ENCODE data around the gene RBPJ. TPM values are rescaled to one million over a fixed set of nuclear protein-coding genes. Genes with fewer than 3 reads are reported as not detected.

The RBPJ gene
- total RNA-seq, 1 donor from 2014 or later: 83.5 TPM

GRCh38 chr4:26433556-26433955 is 112.7 kb downstream of the RBPJ start:
- Mint-ChIP-seq H3K4me3 (no peak overlapping the region), H3K4me1 (peaks cover 14% of the 10 kb centered on the region), H3K9me3 (no peaks in the 10 kb centered on the region), H3K27me3 (ENCODE audit: low read depth) (no peaks in the 10 kb centered on the region), H3K27ac (peak overlapping the region; percentile 19), H3K36me3 (peaks cover 25% of the 10 kb centered on the region)
- TF ChIP-seq, protein P1, sequence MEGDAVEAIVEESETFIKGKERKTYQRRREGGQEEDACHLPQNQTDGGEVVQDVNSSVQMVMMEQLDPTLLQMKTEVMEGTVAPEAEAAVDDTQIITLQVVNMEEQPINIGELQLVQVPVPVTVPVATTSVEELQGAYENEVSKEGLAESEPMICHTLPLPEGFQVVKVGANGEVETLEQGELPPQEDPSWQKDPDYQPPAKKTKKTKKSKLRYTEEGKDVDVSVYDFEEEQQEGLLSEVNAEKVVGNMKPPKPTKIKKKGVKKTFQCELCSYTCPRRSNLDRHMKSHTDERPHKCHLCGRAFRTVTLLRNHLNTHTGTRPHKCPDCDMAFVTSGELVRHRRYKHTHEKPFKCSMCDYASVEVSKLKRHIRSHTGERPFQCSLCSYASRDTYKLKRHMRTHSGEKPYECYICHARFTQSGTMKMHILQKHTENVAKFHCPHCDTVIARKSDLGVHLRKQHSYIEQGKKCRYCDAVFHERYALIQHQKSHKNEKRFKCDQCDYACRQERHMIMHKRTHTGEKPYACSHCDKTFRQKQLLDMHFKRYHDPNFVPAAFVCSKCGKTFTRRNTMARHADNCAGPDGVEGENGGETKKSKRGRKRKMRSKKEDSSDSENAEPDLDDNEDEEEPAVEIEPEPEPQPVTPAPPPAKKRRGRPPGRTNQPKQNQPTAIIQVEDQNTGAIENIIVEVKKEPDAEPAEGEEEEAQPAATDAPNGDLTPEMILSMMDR (IDR thresholded peaks at IDR 0.05; ENCODE audit: unreplicated experiment): no peak
- DNase-seq (ENCODE audit: low spot score in 2 of 2, unreplicated experiment in 2 of 2): no peak

DNA sequence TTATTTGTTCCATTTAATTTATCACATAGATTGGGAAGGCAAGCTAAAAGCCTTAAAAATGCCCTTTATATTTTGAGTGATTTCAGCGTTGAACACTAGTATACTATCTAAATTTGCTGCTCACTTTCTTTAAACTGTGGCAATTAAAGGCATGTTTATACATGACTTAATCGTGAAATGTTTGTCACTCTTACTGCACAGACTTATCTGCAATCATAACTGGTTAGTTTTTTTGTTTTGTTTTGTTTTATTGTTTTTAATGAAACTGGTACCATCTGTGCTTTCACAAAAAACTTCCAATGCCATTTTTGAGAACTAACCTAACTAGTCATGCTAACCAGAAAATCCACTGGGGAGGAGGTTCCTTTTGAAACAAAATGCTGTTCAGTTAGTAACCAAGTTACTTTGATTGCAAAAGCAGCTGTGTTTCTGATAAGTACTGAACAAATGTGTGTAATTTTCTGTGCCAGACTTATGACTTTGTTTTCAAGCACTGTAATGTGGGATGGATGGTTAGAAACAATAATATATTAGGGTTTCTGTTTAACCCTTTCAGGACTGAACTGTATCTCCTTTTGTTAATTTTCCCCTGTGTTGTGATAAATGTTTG is 113.3 kb downstream of the RBPJ start:
- Mint-ChIP-seq H3K4me3 (no peak overlapping the region), H3K27me3 (ENCODE audit: low read depth) (no peaks in the 10 kb centered on the region), H3K4me1 (peaks cover 14% of the 10 kb centered on the region), H3K36me3 (peaks cover 24% of the 10 kb centered on the region), H3K27ac (peak overlapping the region; percentile 19), H3K9me3 (no peaks in the 10 kb centered on the region)
- DNase-seq (ENCODE audit: low spot score in 2 of 2, unreplicated experiment in 2 of 2): no peak
- TF ChIP-seq, protein P1 (IDR thresholded peaks at IDR 0.05; ENCODE audit: unreplicated experiment): no peak

DNA sequence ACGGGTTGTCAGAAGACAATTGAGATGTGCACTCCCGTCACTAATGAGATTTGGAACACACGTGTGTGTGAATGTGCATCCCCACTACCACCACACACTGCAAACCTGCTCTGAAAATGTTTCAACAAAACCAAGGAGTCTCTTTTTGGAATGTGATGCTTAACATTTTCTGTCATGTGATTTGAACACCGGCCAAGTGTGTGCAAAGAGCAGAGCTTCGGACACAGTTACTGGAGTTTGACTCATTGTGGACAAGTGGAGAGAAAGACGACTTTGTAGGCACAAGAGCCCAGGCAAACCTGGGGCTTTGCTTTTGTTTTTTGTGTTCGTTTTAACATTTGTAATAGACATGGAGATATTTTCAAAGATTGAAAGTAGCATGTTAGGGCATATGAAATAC is 120.3 kb downstream of the RBPJ start:
- H3K4me3 Mint-ChIP-seq: no peak overlapping the region
- H3K4me1 Mint-ChIP-seq: peaks cover 7% of the 10 kb centered on the region
- no peaks in the 10 kb centered on the region for H3K27me3 Mint-ChIP-seq (ENCODE audit: low read depth)
- peaks cover 29% of the 10 kb centered on the region for H3K36me3 Mint-ChIP-seq
- DNase-seq (ENCODE audit: low spot score in 2 of 2, unreplicated experiment in 2 of 2): no peak
- TF ChIP-seq, protein P1 (IDR thresholded peaks at IDR 0.05; ENCODE audit: unreplicated experiment): no peak
- no peak overlapping the region for H3K27ac Mint-ChIP-seq
- H3K9me3 Mint-ChIP-seq: peaks cover 27% of the 10 kb centered on the region

GRCh38 chr4:26441771-26442170 is 121.0 kb downstream of the RBPJ start:
- no peak overlapping the region for H3K4me3 Mint-ChIP-seq
- DNase-seq (ENCODE audit: low spot score in 2 of 2, unreplicated experiment in 2 of 2): no peak
- TF ChIP-seq, protein P1 (IDR thresholded peaks at IDR 0.05; ENCODE audit: unreplicated experiment): no peak
- peaks cover 34% of the 10 kb centered on the region for H3K9me3 Mint-ChIP-seq
- peaks cover 25% of the 10 kb centered on the region for H3K36me3 Mint-ChIP-seq
- no peaks in the 10 kb centered on the region for H3K27me3 Mint-ChIP-seq (ENCODE audit: low read depth)
- no peak overlapping the region for H3K27ac Mint-ChIP-seq
- peaks cover 7% of the 10 kb centered on the region for H3K4me1 Mint-ChIP-seq

DNA sequence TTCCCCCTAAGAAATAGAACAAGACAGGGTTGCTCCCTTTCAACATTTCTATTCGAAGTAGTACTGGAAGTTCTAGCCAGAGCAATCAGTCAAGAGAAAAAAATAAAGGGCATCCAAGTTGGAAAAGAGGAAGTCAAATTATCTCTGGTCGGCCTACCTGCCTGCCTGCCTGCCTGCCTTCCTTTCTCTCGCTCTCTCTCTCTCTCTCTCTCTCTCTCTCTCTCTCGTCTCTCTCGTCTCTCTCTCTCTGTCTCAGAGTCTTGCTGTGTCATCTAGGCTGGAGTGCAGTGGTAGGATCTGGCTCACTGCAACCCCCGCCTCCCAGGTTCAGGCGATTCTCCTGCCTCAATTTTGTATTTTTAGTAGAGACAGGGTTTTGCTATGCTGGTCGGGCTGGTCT is 126.6 kb downstream of the RBPJ start:
- H3K27me3 Mint-ChIP-seq (ENCODE audit: low read depth): no peaks in the 10 kb centered on the region
- peaks cover 50% of the 10 kb centered on the region for H3K9me3 Mint-ChIP-seq
- DNase-seq (ENCODE audit: low spot score in 2 of 2, unreplicated experiment in 2 of 2): no peak
- TF ChIP-seq, protein P1 (IDR thresholded peaks at IDR 0.05; ENCODE audit: unreplicated experiment): no peak
- no peak overlapping the region for H3K4me3 Mint-ChIP-seq
- H3K36me3 Mint-ChIP-seq: peaks cover 13% of the 10 kb centered on the region
- H3K4me1 Mint-ChIP-seq: peaks cover 2% of the 10 kb centered on the region
- no peak overlapping the region for H3K27ac Mint-ChIP-seq

DNA sequence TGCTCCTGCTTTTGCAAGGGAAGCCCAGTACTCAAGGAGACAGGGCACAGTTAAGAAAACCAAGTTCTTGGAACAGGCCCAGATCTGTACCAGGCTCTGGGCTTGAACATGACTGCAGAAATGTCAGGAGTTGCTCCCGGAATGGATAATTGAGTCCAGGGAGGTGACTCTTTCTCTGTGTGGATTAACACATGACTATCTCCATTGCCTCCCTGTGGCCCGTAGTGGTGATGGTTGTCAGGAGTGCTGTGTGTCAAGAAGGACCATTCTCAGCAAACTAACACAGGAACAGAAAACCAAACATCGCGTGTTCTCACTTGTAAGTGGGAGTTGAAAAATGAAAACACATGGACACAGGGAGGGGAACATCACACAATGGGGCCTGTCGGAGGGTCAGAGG is 129.6 kb downstream of the RBPJ start:
- TF ChIP-seq, protein P1 (IDR thresholded peaks at IDR 0.05; ENCODE audit: unreplicated experiment): no peak
- Mint-ChIP-seq H3K36me3 (no peaks in the 10 kb centered on the region), H3K9me3 (peaks cover 37% of the 10 kb centered on the region), H3K4me1 (peaks cover 9% of the 10 kb centered on the region), H3K27me3 (ENCODE audit: low read depth) (no peaks in the 10 kb centered on the region), H3K27ac (no peak overlapping the region), H3K4me3 (no peak overlapping the region)
- no peak for DNase-seq (ENCODE audit: low spot score in 2 of 2, unreplicated experiment in 2 of 2)

Measured in mesothelial cell of epicardium (in vitro differentiated cells).